ENCODE results near the gene CA11.

The CA11 gene

DNA sequence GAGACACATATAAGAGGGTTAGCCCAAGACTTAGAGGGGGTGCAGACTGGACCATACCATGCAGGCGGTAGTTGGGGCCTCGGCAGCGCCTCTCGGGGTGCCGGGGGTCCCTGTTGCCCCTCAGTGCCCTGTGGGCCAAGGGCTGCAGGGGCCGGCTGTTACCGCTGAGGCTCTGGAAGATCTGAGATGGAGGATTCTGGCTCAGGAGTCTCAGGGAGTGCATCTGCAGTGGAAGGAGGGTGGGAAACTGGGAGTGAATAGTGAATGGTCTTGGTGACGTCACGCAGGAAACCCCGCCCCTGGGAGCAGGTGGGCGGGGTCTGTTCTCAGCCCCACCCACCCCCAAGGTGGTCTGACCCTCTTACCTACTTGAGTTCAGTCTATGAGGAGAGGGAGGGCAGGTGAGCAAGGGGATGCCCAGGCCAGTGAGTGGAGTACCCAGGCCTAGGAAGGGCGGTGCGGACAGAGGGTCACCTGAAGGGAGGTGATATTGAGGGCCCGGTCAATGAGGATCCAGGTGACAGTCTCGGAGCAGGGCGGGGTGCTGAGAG lies 7.1 kb downstream of the CA11 start:
- TF ChIP-seq, protein P1, sequence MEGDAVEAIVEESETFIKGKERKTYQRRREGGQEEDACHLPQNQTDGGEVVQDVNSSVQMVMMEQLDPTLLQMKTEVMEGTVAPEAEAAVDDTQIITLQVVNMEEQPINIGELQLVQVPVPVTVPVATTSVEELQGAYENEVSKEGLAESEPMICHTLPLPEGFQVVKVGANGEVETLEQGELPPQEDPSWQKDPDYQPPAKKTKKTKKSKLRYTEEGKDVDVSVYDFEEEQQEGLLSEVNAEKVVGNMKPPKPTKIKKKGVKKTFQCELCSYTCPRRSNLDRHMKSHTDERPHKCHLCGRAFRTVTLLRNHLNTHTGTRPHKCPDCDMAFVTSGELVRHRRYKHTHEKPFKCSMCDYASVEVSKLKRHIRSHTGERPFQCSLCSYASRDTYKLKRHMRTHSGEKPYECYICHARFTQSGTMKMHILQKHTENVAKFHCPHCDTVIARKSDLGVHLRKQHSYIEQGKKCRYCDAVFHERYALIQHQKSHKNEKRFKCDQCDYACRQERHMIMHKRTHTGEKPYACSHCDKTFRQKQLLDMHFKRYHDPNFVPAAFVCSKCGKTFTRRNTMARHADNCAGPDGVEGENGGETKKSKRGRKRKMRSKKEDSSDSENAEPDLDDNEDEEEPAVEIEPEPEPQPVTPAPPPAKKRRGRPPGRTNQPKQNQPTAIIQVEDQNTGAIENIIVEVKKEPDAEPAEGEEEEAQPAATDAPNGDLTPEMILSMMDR (conservative IDR thresholded peaks at IDR 0.05; ENCODE audit: low read depth), result no peak
- peak overlapping the region; percentile 99 for H3K27ac ChIP-seq
- CTCF ChIA-PET, result interaction anchor here (0.6 kb wide), 1 partner anchor 100 kb away, joined by 3 read pairs; no protein-coding TSS in a partner anchor
- POLR2A ChIA-PET (ENCODE audit: low non-redundant PET), result no interaction called here
- DNase-seq (ENCODE audit: low spot score), result no peak

DNA sequence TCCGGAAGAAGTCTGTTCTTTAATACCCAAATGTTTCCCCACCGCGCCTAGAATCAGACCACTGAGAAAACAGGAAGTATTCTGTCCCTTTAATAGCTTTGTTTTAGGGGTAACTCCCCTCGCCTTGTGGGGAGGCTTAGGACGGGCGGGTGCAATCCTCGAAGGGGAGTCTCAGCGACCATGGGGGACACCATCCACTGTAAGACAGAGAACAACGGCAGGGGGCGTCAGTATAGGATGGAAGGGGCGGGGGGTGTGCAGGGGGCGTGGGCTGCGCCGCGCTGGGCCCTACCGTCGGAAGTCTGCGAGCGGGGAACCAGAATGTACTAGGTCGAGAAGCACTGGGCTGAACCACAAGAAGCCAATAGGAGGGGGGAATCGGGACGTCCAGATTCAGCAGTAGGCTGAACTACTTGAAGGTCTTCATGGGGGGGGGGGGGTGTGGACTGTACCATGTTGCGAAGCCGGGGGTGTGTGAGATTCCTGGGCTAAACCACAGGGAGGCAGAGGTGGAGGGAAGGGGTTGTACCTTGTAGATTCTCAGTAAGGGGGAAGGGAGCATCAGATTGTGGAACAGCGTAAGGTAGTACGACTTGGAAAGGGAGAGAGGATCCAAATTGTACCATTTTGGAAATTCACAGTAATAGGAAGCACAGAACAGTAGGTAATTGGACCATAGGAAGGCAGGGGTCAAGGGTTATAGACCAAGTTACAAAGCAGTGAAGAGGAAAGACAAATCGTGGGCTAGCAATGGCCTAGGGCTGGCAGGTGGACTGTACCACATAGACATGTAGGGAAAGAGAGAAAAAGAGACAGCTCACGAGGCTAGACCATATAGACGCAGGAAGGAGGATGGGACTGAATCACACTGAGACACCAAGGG lies 7.8 kb downstream of the CA11 start:
- DNase-seq (ENCODE audit: low spot score), result peak; percentile 97
- TF ChIP-seq, protein P1 (conservative IDR thresholded peaks at IDR 0.05; ENCODE audit: low read depth), result no peak
- CTCF ChIA-PET, result no interaction called here
- H3K27ac ChIP-seq, result peak overlapping the region; percentile 99
- POLR2A ChIA-PET (ENCODE audit: low non-redundant PET), result interaction anchor here (0.7 kb wide), 1 partner anchor 1843 kb away, joined by 3 read pairs; no protein-coding TSS in a partner anchor

DNA sequence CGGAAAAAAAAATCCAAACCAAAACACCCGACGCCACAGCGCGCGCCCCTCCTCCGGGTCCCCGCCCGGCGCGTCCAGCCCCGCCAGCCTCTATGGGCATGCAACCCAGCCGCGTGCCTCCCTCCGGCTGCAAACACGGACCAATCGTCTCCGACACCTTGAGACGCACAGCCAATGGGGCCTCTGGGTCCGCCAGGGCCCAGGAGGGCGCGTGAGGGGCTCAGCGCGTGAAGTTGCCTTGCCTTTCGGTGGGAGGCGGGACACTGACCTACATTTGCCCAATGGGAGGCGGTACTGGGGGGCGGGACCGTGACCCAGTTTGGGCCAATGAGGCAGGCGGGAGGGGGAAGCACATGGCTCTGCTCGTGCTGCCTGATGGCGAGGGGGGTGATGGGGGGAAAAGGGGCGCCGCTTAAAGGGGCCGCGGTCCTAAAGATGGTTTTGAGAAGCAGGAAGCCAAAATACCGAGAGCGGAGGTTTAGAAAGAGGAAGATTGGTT lies 8.5 kb downstream of the CA11 start:
- POLR2A ChIA-PET (ENCODE audit: low non-redundant PET), result interaction anchor here (0.7 kb wide), 1 partner anchor 1844 kb away, joined by 3 read pairs; no protein-coding TSS in a partner anchor

DNA sequence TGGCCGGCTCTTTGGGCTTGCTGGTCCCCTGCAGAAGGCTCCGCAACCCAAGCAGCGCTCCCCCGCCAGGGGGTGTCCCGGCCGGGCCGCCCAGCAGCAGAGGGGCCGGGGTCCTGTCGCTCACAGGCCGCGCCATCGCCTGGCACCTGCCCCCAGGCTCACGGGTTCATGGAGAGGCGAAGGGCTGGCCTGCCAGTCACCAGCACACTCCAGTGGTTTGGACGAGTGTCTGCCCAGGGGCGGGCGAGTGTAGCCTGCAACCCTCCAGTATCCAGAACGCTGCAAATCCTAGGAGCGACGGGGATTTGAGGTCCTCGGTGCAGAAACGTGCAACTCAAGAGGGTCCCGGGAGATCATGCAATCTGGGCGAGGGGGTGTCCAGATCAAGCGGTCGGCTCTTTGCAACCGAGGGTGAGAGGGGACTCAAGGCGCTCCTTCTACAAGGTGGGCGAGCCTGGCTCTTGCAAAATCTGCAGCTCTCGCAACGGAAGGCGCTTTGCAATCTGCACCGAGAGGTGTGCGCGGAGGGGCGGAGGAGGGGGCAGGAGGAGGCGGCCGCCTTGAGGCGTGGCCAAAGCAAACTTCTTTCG lies 9.0 kb downstream of the CA11 start, which contains the start of gene DBP:
TSS of gene DBP (minus strand) at position 521 of the 590 bp plus-strand sequence. CDS start at position 136, 385 bp downstream.
- peak within 1 kb of the TSS; percentile 99 for H3K27ac ChIP-seq
- POLR2A ChIA-PET (ENCODE audit: low non-redundant PET), result no interaction called here
- no peak for DNase-seq (ENCODE audit: low spot score)
- TF ChIP-seq, protein P1 (conservative IDR thresholded peaks at IDR 0.05; ENCODE audit: low read depth), result no peak
- CTCF ChIA-PET, result no interaction called here

More for the DNA sequence above, 8.5 kb downstream of the CA11 start:
- DNase-seq (ENCODE audit: low spot score), result peak; percentile 98
- TF ChIP-seq, protein P1 (conservative IDR thresholded peaks at IDR 0.05; ENCODE audit: low read depth), result no peak
- peak overlapping the region; percentile 99 for H3K27ac ChIP-seq
- CTCF ChIA-PET, result no interaction called here

DNA sequence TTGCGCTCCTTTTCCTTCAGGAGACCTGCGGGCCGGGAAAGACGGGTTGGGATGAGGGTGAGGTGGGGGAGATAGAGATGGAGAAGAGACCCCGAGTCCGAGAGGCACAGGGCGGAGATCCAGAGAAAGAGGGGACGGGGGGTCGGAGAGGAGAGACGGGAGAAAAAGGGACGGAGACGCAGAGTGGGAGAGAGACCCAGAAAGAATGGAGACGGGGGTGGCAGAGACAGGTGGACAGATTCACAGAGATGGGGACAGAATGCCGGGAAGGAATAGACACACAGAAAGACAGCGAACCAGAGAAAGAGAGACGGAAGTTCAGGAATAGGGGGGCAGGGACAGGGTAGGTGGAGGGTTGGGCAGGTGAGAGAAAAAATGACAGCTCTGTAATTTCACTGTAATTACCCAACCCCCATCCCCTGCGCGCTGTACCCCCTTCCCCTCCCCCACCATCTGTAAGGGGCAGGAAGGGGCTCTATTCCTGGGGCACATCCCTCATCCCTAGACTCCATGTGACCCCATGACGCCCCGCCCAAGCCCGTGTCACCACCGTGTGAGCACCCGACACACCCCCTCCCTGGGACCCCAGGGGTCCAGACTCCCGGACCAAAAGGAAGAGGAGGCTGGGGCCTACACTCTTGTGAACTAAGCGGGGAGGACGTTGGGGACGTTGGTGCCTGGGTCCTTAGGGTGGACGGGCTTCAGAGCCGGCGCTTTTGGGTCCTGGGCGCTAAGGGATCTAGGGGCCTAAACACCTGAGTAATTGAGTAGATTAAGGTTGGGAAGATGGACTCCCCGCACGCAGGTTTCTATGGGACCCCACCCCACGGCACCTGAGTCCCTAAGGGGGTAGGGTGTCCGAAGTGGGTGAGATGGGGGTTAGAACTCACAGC lies 9.8 kb downstream of the CA11 start:
- POLR2A ChIA-PET (ENCODE audit: low non-redundant PET), result no interaction called here
- TF ChIP-seq, protein P1 (conservative IDR thresholded peaks at IDR 0.05; ENCODE audit: low read depth), result no peak
- DNase-seq (ENCODE audit: low spot score), result no peak
- peak overlapping the region; percentile 99 for H3K27ac ChIP-seq
- CTCF ChIA-PET, result no interaction called here

Data from RWPE1 (cell line).